Nephron (organoid): ENCODE measurements around the gene UNG.
A peak's percentile ranks its signal among the peaks of the same experiment; 100 is the strongest.
"Not testable (repeated sequence)": the region's sequence is repeated elsewhere in the genome, so short reads cannot be mapped to it uniquely, and the experiment has no call there.

Source experiments
- H3K27ac Mint-ChIP-seq, 3 experiments: 2 replicates each; pipeline ENCODE4 v1.8.0; 2020; ENCODE audit warnings: mixed read lengths in 3 of 3, mild to moderate bottlenecking in 2 of 3, moderate library complexity in 1 of 3
- H3K27me3 Mint-ChIP-seq: 2 replicates; pipeline ENCODE4 v1.8.0; 2021; ENCODE audit warnings: low read depth, mild to moderate bottlenecking, moderate library complexity, mixed read lengths
- H3K36me3 Mint-ChIP-seq: 2 replicates; pipeline ENCODE4 v1.8.0; 2020; ENCODE audit warnings: low read depth, mixed read lengths
- H3K4me1 Mint-ChIP-seq: 2 replicates; pipeline ENCODE4 v1.8.0; 2020; ENCODE audit warnings: mixed read lengths
- H3K4me3 Mint-ChIP-seq, 3 experiments: 2 replicates each; pipeline ENCODE4 v1.8.0; 2020; ENCODE audit warnings: mild to moderate bottlenecking in 3 of 3, mixed read lengths in 3 of 3, moderate library complexity in 2 of 3
- H3K9me3 Mint-ChIP-seq: 2 replicates; pipeline ENCODE4 v1.8.0; 2020; ENCODE audit warnings: mixed read lengths
- TF ChIP-seq, protein P1 (sequence below), 3 experiments: fragments of 200-600 bp; sonication (generic); IDR thresholded peaks; one replicate each; pipeline ENCODE4 v1.5.0; 2021; ENCODE audit warnings: antibody characterized with exemption in 3 of 3; ENCODE audit not compliant: unreplicated experiment in 3 of 3

UNG gene

GRCh38 chr12:109139791-109140190 is 42.4 kb downstream of the UNG start:
- Mint-ChIP-seq H3K4me3 (no peak overlapping the region), H3K27ac (no peak overlapping the region), H3K4me1 (no peaks in the 10 kb centered on the region), H3K27me3 (peaks cover 9% of the 10 kb centered on the region), H3K9me3 (peaks cover 12% of the 10 kb centered on the region), H3K36me3 (peaks cover 19% of the 10 kb centered on the region)
- TF ChIP-seq, protein P1, sequence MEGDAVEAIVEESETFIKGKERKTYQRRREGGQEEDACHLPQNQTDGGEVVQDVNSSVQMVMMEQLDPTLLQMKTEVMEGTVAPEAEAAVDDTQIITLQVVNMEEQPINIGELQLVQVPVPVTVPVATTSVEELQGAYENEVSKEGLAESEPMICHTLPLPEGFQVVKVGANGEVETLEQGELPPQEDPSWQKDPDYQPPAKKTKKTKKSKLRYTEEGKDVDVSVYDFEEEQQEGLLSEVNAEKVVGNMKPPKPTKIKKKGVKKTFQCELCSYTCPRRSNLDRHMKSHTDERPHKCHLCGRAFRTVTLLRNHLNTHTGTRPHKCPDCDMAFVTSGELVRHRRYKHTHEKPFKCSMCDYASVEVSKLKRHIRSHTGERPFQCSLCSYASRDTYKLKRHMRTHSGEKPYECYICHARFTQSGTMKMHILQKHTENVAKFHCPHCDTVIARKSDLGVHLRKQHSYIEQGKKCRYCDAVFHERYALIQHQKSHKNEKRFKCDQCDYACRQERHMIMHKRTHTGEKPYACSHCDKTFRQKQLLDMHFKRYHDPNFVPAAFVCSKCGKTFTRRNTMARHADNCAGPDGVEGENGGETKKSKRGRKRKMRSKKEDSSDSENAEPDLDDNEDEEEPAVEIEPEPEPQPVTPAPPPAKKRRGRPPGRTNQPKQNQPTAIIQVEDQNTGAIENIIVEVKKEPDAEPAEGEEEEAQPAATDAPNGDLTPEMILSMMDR (IDR thresholded peaks at IDR 0.05; ENCODE audit: unreplicated experiment in 3 of 3): no peak

GRCh38 chr12:109140560-109140959 is 43.2 kb downstream of the UNG start:
- Mint-ChIP-seq H3K27me3 (peaks cover 9% of the 10 kb centered on the region), H3K9me3 (peaks cover 6% of the 10 kb centered on the region), H3K36me3 (peaks cover 19% of the 10 kb centered on the region), H3K4me3 (no peak overlapping the region), H3K27ac (no peak overlapping the region), H3K4me1 (no peaks in the 10 kb centered on the region)
- TF ChIP-seq, protein P1 (IDR thresholded peaks at IDR 0.05; ENCODE audit: unreplicated experiment in 3 of 3): no peak

GRCh38 chr12:109144224-109144623 is 46.8 kb downstream of the UNG start:
- peaks cover 14% of the 10 kb centered on the region for H3K4me1 Mint-ChIP-seq
- no peak overlapping the region for H3K4me3 Mint-ChIP-seq
- H3K27ac Mint-ChIP-seq: no peak overlapping the region
- H3K36me3 Mint-ChIP-seq: peaks cover 14% of the 10 kb centered on the region
- H3K27me3 Mint-ChIP-seq: peaks cover 5% of the 10 kb centered on the region
- no peaks in the 10 kb centered on the region for H3K9me3 Mint-ChIP-seq
- TF ChIP-seq, protein P1 (IDR thresholded peaks at IDR 0.05; ENCODE audit: unreplicated experiment in 3 of 3): no peak

- not testable (repeated sequence) for H3K4me3 Mint-ChIP-seq, H3K36me3 Mint-ChIP-seq, H3K9me3 Mint-ChIP-seq
Measured at GRCh38 chr12:109147126-109147525, 49.7 kb downstream of the UNG start.

GRCh38 chr12:109147954-109148353 is 50.6 kb downstream of the UNG start:
- peak overlapping the region in 1 of 3 experiments; percentile 64 for H3K27ac Mint-ChIP-seq
- H3K4me3 Mint-ChIP-seq: no peak overlapping the region
- peaks cover under 1% of the 10 kb centered on the region for H3K36me3 Mint-ChIP-seq
- H3K9me3 Mint-ChIP-seq: no peaks in the 10 kb centered on the region
- peaks cover 12% of the 10 kb centered on the region for H3K27me3 Mint-ChIP-seq
- peaks cover 14% of the 10 kb centered on the region for H3K4me1 Mint-ChIP-seq
- TF ChIP-seq, protein P1 (IDR thresholded peaks at IDR 0.05; ENCODE audit: unreplicated experiment in 3 of 3): no peak

More at GRCh38 chr12:109147126-109147525, 49.7 kb downstream of the UNG start:
- Mint-ChIP-seq H3K27me3 (peaks cover 11% of the 10 kb centered on the region), H3K4me1 (peaks cover 14% of the 10 kb centered on the region)
- not testable (repeated sequence) for H3K27ac Mint-ChIP-seq

DNA sequence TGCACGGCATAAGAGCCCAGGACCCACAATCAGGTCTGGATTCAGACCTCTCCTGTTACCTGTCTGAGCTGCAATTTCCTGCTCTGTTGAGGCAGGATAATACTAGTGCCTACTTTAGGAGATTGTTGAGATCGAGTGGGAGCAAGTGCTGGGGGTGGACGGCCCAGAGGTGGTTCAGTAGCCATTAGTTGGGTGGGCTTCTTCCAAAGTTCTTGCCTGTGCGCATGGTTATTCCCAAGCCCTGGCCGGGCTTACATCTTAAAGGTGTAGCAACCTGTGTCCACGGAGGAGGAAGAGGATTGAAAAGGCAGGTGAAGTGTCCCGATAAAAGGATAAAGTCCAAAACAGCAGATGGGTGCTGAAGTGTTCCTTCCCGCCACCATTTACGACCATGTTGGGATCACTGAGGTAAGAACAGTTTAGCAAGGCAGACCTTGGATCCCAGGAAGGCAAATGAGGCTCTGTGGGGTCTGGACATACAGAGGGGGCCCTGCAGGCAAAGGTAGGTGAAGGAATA is 52.8 kb downstream of the UNG start:
- Mint-ChIP-seq H3K36me3 (no peaks in the 10 kb centered on the region), H3K4me3 (peak overlapping the region in 1 of 3 experiments; percentile 26), H3K27ac (no peak overlapping the region), H3K4me1 (peaks cover 19% of the 10 kb centered on the region), H3K27me3 (peaks cover 12% of the 10 kb centered on the region), H3K9me3 (no peaks in the 10 kb centered on the region)
- TF ChIP-seq, protein P1 (IDR thresholded peaks at IDR 0.05; ENCODE audit: unreplicated experiment in 3 of 3): no peak
